ENCODE data around the gene ERBIN. TPM values are rescaled to one million over a fixed set of nuclear protein-coding genes. Genes with fewer than 3 reads are reported as not detected.

Gene ERBIN
- polyA plus RNA-seq, 1 of the 3 experiments (the other 2 are of a cell fraction), result 10.3 TPM

- TF ChIP-seq TEAD4 (IDR thresholded peaks at IDR 0.05; ENCODE audit: borderline replicate concordance, insufficient read depth), result no peak
- TF ChIP-seq GATA2 (CRISPR knock-in tag; IDR thresholded peaks at IDR 0.05), result no peak
- TF ChIP-seq MEF2A (IDR thresholded peaks at IDR 0.05; ENCODE audit: borderline replicate concordance, low read depth), result no peak
- no peak for TF ChIP-seq TCF12 (IDR thresholded peaks at IDR 0.05)
- TF ChIP-seq MXI1 (IDR thresholded peaks at IDR 0.05; ENCODE audit: low read depth, low read length), result no peak
Observed at GRCh38 chr5:65928860-65929259, 2.5 kb downstream of the ERBIN start (continued).

GRCh38 chr5:65932676-65933075 lies 6.3 kb downstream of the ERBIN start:
- H3K36me3 ChIP-seq (replicated peaks in 1 of 2; ENCODE audit: control insufficient read depth in 1 of 2, insufficient read depth in 2 of 2, low read length in 1 of 2), result peaks cover 6 to 13% of the 10 kb centered on the region in 2 experiments
- H3F3A ChIP-seq (replicated peaks; ENCODE audit: insufficient read depth), result peaks cover 13% of the 10 kb centered on the region
- peaks cover 2 to 16% of the 10 kb centered on the region in 2 experiments; a peak in 2 of 4 replicates for H3K4me1 ChIP-seq (ENCODE audit: control insufficient read depth in 1 of 2, insufficient read depth in 2 of 2, low read depth in 1 of 2, low read length in 1 of 2)
- no peak overlapping the region for H3K27ac ChIP-seq (ENCODE audit: low read depth in 2 of 2, low read length in 1 of 2)
- H3K4me3 ChIP-seq (ENCODE audit: low read depth in 2 of 2, low read length in 1 of 2), result no peak overlapping the region
- H3K9me3 ChIP-seq, result no peaks in the 10 kb centered on the region
- TF ChIP-seq TEAD4 (IDR thresholded peaks at IDR 0.05; ENCODE audit: borderline replicate concordance, insufficient read depth) (no peak), FOXM1 (IDR thresholded peaks at IDR 0.05; ENCODE audit: low read depth) (no peak), JUND (IDR thresholded peaks at IDR 0.05) (no peak), TAF1 (IDR thresholded peaks at IDR 0.05; ENCODE audit: borderline replicate concordance, low read depth, low read length) (no peak), GATA2 (CRISPR knock-in tag; IDR thresholded peaks at IDR 0.05) (no peak), ZBTB33 (IDR thresholded peaks at IDR 0.05; ENCODE audit: borderline replicate concordance, low read depth) (no peak), TCF12 (IDR thresholded peaks at IDR 0.05) (no peak), RCOR1 (IDR thresholded peaks at IDR 0.05; ENCODE audit: low read length) (no peak), NRF1 (IDR thresholded peaks at IDR 0.05; ENCODE audit: low read depth, low read length) (no peak), POLR2AphosphoS5 (IDR thresholded peaks at IDR 0.05; ENCODE audit: low read depth, low read length) (no peak), RAD21 (IDR thresholded peaks at IDR 0.05; ENCODE audit: low read length) (no peak), FOXJ3 (CRISPR knock-in tag; IDR thresholded peaks at IDR 0.05) (no peak), FOSL2 (IDR thresholded peaks at IDR 0.05; ENCODE audit: borderline replicate concordance, low read depth) (no peak), CTCF (IDR thresholded peaks at IDR 0.05) (no peak)
- TF ChIP-seq, protein P1, sequence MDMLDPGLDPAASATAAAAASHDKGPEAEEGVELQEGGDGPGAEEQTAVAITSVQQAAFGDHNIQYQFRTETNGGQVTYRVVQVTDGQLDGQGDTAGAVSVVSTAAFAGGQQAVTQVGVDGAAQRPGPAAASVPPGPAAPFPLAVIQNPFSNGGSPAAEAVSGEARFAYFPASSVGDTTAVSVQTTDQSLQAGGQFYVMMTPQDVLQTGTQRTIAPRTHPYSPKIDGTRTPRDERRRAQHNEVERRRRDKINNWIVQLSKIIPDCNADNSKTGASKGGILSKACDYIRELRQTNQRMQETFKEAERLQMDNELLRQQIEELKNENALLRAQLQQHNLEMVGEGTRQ (IDR thresholded peaks at IDR 0.05; ENCODE audit: borderline replicate concordance, low read depth, low read length), result no peak
- TF ChIP-seq, protein P2, sequence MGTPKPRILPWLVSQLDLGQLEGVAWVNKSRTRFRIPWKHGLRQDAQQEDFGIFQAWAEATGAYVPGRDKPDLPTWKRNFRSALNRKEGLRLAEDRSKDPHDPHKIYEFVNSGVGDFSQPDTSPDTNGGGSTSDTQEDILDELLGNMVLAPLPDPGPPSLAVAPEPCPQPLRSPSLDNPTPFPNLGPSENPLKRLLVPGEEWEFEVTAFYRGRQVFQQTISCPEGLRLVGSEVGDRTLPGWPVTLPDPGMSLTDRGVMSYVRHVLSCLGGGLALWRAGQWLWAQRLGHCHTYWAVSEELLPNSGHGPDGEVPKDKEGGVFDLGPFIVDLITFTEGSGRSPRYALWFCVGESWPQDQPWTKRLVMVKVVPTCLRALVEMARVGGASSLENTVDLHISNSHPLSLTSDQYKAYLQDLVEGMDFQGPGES (IDR thresholded peaks at IDR 0.05; ENCODE audit: low read depth, low read length), result no peak
- TF ChIP-seq, protein P3, sequence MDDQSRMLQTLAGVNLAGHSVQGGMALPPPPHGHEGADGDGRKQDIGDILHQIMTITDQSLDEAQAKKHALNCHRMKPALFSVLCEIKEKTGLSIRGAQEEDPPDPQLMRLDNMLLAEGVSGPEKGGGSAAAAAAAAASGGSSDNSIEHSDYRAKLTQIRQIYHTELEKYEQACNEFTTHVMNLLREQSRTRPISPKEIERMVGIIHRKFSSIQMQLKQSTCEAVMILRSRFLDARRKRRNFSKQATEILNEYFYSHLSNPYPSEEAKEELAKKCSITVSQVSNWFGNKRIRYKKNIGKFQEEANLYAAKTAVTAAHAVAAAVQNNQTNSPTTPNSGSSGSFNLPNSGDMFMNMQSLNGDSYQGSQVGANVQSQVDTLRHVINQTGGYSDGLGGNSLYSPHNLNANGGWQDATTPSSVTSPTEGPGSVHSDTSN (IDR thresholded peaks at IDR 0.05), result no peak
- H4K20me1 ChIP-seq (ENCODE audit: insufficient read depth), result peaks cover 99% of the 10 kb centered on the region
- H2AFZ ChIP-seq (ENCODE audit: low read depth), result no peak overlapping the region
- DNase-seq, result no peak
- ChIA-PET POLR2A (no interaction called here), CTCF (no interaction called here)
- H3K79me2 ChIP-seq (ENCODE audit: insufficient read depth), result peaks cover 100% of the 10 kb centered on the region
- H3K4me2 ChIP-seq, result no peak overlapping the region; the same call in 1 of the 2 replicates
- 96% methylated on average over 4 of the region's 4 CpGs for WGBS (ENCODE audit: low lambda C conversion rate)
- no peaks in the 10 kb centered on the region for H3K27me3 ChIP-seq (ENCODE audit: insufficient read depth)
- H3K9me2 ChIP-seq, result no peaks in the 10 kb centered on the region
- no peak overlapping the region for H3K9ac ChIP-seq

Data from SK-N-SH (cell line).